Stimulated activated memory B cell treated with anti-CD40 and anti-IgM and Interleukin-4, amounts not matched to agents 10 μg/mL and 1 μg/mL and 100 μg/mL, for 72 hours (primary cell): Measurements from ENCODE around the gene MNDA.

ENCODE experiments used
- ATAC-seq: fragments of 150-1000 bp; cut with Tn5 transposase; 2 replicates; pipeline ENCODE4 v1.10.0; 2021
- H3K27ac Mint-ChIP-seq: one replicate; pipeline ENCODE4 v1.8.0; 2022; ENCODE audit warnings: mild to moderate bottlenecking, mixed read lengths
- H3K27me3 Mint-ChIP-seq: one replicate; pipeline ENCODE4 v1.8.0; 2022; ENCODE audit warnings: mixed read lengths
- H3K36me3 Mint-ChIP-seq: one replicate; pipeline ENCODE4 v1.8.0; 2022; ENCODE audit warnings: mixed read lengths
- H3K4me1 Mint-ChIP-seq: one replicate; pipeline ENCODE4 v1.8.0; 2022; ENCODE audit warnings: mixed read lengths
- H3K4me3 Mint-ChIP-seq: one replicate; pipeline ENCODE4 v1.8.0; 2022; ENCODE audit warnings: mild to moderate bottlenecking, moderate library complexity, mixed read lengths
- H3K9me3 Mint-ChIP-seq: one replicate; pipeline ENCODE4 v1.8.0; 2022; ENCODE audit warnings: mixed read lengths

MNDA gene

DNA sequence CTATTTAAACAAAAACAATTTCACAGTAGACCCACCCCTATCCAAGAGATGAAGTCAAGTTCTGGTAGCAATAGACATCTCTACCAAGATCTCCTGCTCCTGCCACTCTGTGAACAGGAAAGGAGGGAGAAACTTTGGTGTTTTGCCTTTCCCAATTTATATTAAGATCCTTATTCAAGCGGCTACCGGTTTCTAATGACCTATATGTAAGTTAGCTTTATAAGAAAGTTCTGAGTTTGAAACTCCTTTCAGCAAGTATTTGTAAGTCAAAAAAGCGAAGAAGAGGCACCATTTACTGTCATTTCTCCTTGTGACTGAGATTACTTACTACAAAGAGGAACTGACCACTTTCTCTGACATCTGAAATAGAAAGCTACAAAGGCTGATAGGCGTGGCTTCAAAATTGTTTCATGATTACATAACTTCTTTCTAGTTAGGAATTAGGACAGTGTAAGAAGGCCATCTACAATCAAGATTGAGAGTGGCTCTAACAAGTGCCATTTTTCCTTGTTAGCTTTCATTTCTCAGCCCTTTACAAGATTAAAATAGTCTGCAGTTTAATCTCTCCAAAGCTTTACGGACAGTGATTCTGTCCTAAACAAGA lies at the start of gene MNDA:
Gene MNDA, plus strand, starts transcription at position 448 of the 604 bp plus-strand sequence. CDS start 10,803 bp downstream, outside the sequence.
- peaks cover 30% of the 10 kb centered on the region for H3K4me1 Mint-ChIP-seq
- peaks cover 22% of the 10 kb centered on the region for H3K36me3 Mint-ChIP-seq
- peaks cover 23% of the 10 kb centered on the region for H3K9me3 Mint-ChIP-seq
- peak within 1 kb of the TSS; percentile 68 for H3K4me3 Mint-ChIP-seq
- peak; percentile 94 for ATAC-seq
- no peaks in the 10 kb centered on the region for H3K27me3 Mint-ChIP-seq
- H3K27ac Mint-ChIP-seq, result peak within 1 kb of the TSS; percentile 85

DNA sequence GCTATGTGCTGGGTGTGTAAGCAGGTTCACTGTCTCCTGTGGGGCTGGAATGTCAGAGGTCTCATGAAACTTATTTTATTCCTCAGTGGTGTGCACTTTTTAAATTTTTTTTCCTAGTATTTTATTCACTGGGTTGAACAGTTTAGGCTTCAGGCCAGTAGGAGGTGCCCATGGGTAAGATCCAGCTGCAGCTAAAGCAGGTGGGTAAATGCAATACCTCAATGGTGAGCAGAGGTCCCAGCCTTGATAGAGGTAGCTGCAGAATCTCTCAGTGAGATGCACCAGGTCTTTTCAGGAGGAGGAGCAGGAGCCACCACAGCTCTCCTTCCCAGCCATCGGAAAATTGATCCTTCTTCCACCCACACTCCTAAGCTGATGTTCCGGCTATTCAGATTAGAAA lies 37.5 kb upstream of the MNDA start:
- Mint-ChIP-seq H3K27ac (no peak overlapping the region), H3K4me3 (no peak overlapping the region), H3K4me1 (no peaks in the 10 kb centered on the region), H3K27me3 (no peaks in the 10 kb centered on the region), H3K36me3 (no peaks in the 10 kb centered on the region), H3K9me3 (peaks cover 2% of the 10 kb centered on the region)
- no peak for ATAC-seq

DNA sequence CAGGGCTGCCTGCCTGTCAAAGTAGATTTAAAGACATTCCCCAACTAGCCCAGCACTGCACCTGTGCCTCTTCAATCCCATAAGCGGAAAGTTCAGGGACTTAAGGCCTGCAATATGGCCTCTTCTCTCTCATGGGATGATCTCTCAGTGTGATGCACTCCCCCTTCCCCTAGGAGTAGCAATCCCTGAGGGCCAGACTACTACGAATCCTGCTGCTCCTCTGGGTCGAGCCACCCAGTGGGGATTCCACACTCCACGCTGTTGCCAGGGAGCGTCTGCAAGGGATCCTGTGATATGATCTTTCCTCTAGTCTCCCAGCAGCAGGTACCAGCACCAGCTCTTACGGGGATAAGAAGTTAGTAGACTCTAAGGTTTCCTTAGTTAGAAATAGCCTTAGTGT lies 36.9 kb upstream of the MNDA start:
- no peak overlapping the region for H3K4me3 Mint-ChIP-seq
- no peaks in the 10 kb centered on the region for H3K4me1 Mint-ChIP-seq
- no peak for ATAC-seq
- no peak overlapping the region for H3K27ac Mint-ChIP-seq
- H3K9me3 Mint-ChIP-seq, result no peaks in the 10 kb centered on the region
- no peaks in the 10 kb centered on the region for H3K36me3 Mint-ChIP-seq
- H3K27me3 Mint-ChIP-seq, result no peaks in the 10 kb centered on the region

DNA sequence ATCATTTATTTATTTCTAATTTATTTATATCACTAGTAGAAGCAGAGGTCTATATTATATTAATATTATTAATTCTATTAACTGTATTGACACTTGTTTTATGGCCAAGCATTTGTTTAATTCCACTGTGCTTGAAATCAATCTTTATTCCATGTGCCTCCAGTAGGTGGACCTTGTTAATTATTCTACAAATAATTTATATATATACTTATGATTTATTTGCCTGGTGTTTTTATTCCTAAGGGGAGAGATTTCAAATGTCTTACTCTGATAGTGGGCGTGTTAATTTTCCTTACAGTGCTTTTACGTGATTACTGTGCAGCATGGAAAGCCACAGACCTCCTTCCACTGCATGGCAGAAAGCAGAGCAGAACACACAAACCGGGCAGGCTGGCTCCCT lies 32.6 kb upstream of the MNDA start:
- H3K9me3 Mint-ChIP-seq, result no peaks in the 10 kb centered on the region
- H3K27ac Mint-ChIP-seq, result no peak overlapping the region
- H3K27me3 Mint-ChIP-seq, result no peaks in the 10 kb centered on the region
- H3K4me1 Mint-ChIP-seq, result peaks cover 5% of the 10 kb centered on the region
- no peak for ATAC-seq
- no peak overlapping the region for H3K4me3 Mint-ChIP-seq
- H3K36me3 Mint-ChIP-seq, result no peaks in the 10 kb centered on the region

DNA sequence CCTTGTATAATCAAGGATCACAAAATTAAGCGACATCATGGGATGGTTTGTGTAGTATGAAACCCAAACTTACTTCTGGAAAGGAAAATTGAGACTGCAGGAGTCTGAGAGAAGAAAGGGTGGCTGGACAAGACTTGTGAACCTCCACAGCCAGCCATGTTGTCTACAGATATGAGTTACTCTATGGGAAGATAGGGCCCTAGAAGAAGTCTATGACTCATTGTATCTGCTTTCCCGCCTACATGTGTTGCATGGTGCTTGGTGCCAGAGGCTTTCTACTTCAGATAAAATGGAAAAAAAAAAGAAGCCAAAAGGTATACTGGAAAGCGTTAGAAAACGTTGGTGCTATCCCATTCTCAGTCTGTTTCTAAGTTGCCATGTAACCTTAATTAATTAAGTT lies 31.5 kb upstream of the MNDA start:
- Mint-ChIP-seq H3K9me3 (no peaks in the 10 kb centered on the region), H3K27ac (no peak overlapping the region), H3K36me3 (no peaks in the 10 kb centered on the region), H3K4me3 (no peak overlapping the region), H3K27me3 (no peaks in the 10 kb centered on the region), H3K4me1 (peaks cover 5% of the 10 kb centered on the region)
- no peak for ATAC-seq

DNA sequence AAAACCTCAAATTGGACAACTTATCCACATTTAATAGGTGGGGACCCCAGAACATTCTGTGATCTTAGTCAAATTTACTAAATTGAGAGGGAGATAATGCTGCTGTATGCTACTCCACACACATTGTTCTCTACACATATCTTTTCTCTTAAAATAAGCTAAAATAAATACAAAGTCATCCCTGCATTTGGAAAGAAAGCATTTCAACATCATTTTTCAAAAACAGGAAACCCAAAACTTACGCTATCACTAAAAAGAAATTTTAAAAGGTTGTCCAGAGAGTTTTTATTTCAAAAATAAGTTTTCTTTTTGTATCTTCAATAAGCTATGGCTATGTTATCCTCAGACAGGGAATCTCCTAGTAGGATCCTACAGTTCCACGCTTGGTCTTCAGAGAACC lies 30.6 kb upstream of the MNDA start:
- no peak overlapping the region for H3K4me3 Mint-ChIP-seq
- H3K36me3 Mint-ChIP-seq, result no peaks in the 10 kb centered on the region
- no peaks in the 10 kb centered on the region for H3K9me3 Mint-ChIP-seq
- H3K27me3 Mint-ChIP-seq, result no peaks in the 10 kb centered on the region
- peaks cover 5% of the 10 kb centered on the region for H3K4me1 Mint-ChIP-seq
- no peak overlapping the region for H3K27ac Mint-ChIP-seq
- ATAC-seq, result no peak

DNA sequence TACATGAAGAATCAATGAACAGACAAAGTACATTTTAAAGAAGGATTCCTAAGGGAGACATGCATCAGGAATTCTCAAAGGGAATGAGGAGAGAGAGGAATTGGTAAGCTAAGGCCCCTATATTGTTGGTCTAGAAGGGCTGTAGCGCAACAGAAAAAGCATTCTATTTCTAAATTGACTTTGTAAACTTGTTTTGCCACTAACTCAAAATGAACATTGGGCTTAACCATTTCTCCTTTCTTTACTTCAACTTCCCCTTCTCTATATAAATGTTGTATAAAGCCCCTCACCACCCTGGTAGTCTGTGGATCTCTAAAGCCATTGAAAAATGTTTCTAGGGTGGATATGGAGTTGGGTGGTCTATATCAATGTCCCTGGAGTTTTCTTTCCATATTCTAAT lies 29.8 kb upstream of the MNDA start:
- Mint-ChIP-seq H3K9me3 (no peaks in the 10 kb centered on the region), H3K36me3 (no peaks in the 10 kb centered on the region), H3K4me3 (no peak overlapping the region), H3K27ac (no peak overlapping the region), H3K27me3 (no peaks in the 10 kb centered on the region), H3K4me1 (peaks cover 5% of the 10 kb centered on the region)
- ATAC-seq, result no peak

DNA sequence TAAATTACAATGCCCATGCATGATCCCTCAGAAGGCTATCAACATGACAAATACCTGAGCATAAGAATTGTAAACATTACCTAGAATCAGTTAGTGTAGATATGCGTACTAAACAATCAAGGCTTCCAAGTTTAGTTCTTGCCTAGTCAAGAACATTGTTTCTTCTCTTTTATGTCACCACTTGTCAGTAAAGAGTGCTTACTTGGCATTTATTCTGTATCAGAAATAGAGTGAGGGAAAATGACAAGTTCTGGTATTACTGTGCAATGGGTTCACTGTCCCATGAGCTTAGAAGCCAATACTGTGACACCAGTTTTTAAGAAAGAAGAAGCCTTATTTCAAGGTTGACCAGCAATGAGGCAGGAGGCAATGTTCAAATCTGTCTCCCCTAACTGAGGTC lies 27.5 kb upstream of the MNDA start:
- H3K27ac Mint-ChIP-seq, result no peak overlapping the region
- H3K36me3 Mint-ChIP-seq, result no peaks in the 10 kb centered on the region
- H3K27me3 Mint-ChIP-seq, result no peaks in the 10 kb centered on the region
- H3K9me3 Mint-ChIP-seq, result no peaks in the 10 kb centered on the region
- H3K4me1 Mint-ChIP-seq, result peaks cover 6% of the 10 kb centered on the region
- no peak for ATAC-seq
- H3K4me3 Mint-ChIP-seq, result no peak overlapping the region

DNA sequence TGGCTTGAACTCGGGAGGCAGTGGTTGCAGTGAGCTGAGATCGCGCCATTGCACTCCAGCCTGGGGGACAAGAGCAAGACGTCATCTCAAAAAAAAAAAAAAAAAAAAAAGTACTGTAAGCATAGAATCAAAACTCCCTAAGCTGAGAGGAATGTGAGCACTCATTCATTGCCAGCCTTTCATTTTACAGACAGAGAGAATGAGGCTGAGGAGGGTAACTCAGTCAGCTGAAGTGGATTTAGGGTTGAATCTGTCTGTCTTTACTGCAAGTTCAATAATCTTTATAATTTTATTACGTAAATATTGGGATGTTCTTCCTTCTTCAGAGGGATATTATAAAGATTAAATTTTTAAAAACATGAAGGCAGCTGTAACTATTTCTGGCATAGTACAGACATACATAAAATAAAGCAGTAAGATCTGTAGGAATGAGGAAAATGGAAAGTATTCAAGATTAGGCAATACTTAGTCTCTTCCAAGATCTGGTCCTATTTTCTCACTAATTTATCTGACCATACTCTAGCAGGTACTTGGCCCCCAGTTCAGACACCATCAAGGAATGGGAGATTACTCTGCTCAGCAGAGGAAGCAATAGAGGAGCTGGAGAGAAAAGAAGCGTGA lies 24.1 kb upstream of the MNDA start:
- H3K9me3 Mint-ChIP-seq, result no peaks in the 10 kb centered on the region
- H3K4me3 Mint-ChIP-seq, result no peak overlapping the region
- H3K4me1 Mint-ChIP-seq, result peaks cover 13% of the 10 kb centered on the region
- ATAC-seq, result no peak
- no peaks in the 10 kb centered on the region for H3K27me3 Mint-ChIP-seq
- no peaks in the 10 kb centered on the region for H3K36me3 Mint-ChIP-seq
- H3K27ac Mint-ChIP-seq, result no peak overlapping the region

DNA sequence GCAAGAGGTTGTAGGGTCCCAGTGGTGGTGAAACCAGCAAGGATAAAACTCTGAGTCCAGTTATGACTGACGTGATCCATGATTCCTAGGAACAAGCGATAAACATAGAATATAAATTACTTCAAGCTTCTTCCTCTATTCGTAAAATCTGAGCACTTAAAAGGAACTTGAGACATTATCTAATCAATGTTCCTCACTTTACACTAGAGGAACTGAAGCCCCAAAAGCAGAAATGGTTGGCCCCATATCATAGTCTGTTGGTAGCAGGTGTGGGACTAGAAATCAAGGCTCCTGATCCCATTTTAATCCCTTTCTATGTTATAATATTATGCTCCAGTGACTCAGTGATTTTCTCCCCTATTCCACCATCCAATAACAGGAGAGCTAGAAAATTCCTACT lies 21.9 kb upstream of the MNDA start:
- no peak for ATAC-seq
- no peaks in the 10 kb centered on the region for H3K27me3 Mint-ChIP-seq

DNA sequence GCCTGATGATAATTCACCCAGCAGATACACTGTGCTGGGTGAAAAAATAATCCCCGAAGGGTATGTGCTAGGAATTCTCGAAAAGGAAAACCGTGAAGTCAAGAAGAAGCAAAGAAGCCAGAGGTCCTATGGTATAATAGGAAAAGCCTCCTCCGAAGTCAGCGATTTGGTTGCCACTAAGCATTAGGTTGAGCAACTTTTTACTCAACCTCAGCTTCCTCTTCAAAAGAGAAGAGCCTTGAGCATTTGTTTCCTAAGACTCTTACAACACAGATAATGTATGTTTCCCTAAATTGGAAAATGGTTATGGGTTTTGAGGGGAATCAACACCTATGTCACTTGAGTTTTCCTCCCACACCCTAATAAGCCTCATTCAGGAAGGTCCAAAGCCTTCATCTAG lies 21.3 kb upstream of the MNDA start:
- Mint-ChIP-seq H3K36me3 (no peaks in the 10 kb centered on the region), H3K4me1 (peaks cover 13% of the 10 kb centered on the region), H3K9me3 (no peaks in the 10 kb centered on the region), H3K27ac (no peak overlapping the region), H3K4me3 (no peak overlapping the region), H3K27me3 (no peaks in the 10 kb centered on the region)
- no peak for ATAC-seq

More for the DNA sequence above, 21.9 kb upstream of the MNDA start:
- Mint-ChIP-seq H3K4me3 (no peak overlapping the region), H3K4me1 (peaks cover 13% of the 10 kb centered on the region), H3K27ac (no peak overlapping the region), H3K36me3 (no peaks in the 10 kb centered on the region), H3K9me3 (no peaks in the 10 kb centered on the region)

DNA sequence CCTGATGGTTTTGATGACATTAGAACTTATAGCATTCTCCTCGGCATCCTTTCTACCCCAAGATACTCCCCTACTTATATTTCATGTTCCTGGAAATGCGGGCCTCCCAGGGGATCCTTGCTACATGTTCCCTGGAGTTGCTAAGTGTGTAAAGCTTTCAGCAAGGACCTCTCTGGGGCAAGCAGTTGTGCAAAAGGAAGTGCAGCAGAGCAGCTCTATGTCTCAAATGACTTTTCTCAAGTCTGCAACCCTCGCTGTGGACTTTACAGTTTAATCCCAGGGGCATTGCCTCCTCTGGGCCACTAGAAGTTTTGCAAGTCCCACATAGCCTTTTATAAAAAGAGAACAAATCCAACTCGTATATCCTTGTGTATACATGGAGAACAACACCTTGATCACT lies 20.8 kb upstream of the MNDA start:
- ATAC-seq, result no peak
- no peak overlapping the region for H3K4me3 Mint-ChIP-seq

DNA sequence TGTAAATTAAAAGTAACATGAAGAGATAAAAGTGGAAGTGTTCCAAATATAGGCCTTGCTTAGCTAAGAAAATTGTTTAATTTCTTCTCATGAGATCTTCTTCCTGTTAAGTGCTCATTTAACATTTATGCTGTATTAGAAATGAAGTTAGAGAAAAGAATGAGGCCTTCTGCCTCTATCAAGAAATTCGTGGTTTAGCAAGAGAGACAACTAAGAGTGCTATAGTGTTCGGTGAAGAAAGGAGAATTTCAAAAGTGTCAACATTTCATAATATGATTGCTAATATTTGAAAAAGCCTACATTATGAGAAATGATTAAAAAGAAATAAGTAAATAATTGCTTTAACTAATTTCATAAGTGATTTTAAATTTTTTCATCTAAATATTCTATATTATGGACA lies 18.8 kb upstream of the MNDA start:
- Mint-ChIP-seq H3K27ac (no peak overlapping the region), H3K27me3 (no peaks in the 10 kb centered on the region), H3K9me3 (no peaks in the 10 kb centered on the region), H3K36me3 (no peaks in the 10 kb centered on the region), H3K4me1 (peaks cover 13% of the 10 kb centered on the region), H3K4me3 (no peak overlapping the region)
- ATAC-seq, result no peak

More for the DNA sequence above, 20.8 kb upstream of the MNDA start:
- Mint-ChIP-seq H3K9me3 (no peaks in the 10 kb centered on the region), H3K27ac (no peak overlapping the region), H3K36me3 (no peaks in the 10 kb centered on the region), H3K4me1 (peaks cover 13% of the 10 kb centered on the region), H3K27me3 (no peaks in the 10 kb centered on the region)

DNA sequence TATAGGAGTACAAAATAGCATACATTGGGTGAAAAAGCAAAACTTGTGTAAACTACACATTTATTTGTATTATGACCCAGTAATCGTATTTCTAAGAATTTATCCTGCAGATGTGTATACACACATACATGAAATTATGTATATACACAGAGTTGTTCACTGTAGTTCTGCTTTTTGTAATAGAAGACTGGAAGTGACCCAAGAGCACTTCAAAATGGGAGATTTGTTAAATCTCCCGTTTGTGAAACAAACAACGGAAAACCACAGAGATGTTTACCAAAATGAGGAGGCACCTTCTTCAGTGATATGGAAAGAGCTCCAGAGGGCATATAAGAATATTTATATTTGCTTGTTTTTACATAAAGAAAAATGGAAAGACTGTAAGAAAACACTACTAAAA lies 18.0 kb upstream of the MNDA start:
- H3K27me3 Mint-ChIP-seq, result no peaks in the 10 kb centered on the region
- H3K4me1 Mint-ChIP-seq, result peaks cover 13% of the 10 kb centered on the region
- no peaks in the 10 kb centered on the region for H3K9me3 Mint-ChIP-seq
- no peaks in the 10 kb centered on the region for H3K36me3 Mint-ChIP-seq
- no peak for ATAC-seq
- H3K4me3 Mint-ChIP-seq, result no peak overlapping the region
- no peak overlapping the region for H3K27ac Mint-ChIP-seq

DNA sequence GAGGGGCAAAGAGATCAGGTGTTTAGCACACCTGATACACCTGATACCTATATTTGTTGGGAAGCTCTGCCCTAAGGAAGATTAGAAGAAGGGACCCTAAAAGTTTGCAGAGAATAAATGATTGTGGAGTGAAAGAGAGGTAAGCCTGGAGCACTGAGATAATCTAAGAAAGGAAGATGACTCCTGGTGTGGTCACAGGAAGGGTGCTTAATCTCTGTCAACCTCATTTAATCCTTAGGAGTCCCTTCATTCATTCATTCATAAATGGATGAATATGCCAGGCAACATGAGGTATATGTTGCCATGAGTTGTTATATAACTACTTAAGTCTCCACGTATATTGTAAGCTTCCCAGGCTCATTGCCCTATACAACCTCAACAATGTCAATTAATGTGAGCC lies 16.2 kb upstream of the MNDA start:
- H3K27me3 Mint-ChIP-seq, result no peaks in the 10 kb centered on the region
- peaks cover 6% of the 10 kb centered on the region for H3K4me1 Mint-ChIP-seq
- H3K27ac Mint-ChIP-seq, result no peak overlapping the region
- H3K4me3 Mint-ChIP-seq, result no peak overlapping the region
- no peak for ATAC-seq
- H3K9me3 Mint-ChIP-seq, result no peaks in the 10 kb centered on the region
- no peaks in the 10 kb centered on the region for H3K36me3 Mint-ChIP-seq

DNA sequence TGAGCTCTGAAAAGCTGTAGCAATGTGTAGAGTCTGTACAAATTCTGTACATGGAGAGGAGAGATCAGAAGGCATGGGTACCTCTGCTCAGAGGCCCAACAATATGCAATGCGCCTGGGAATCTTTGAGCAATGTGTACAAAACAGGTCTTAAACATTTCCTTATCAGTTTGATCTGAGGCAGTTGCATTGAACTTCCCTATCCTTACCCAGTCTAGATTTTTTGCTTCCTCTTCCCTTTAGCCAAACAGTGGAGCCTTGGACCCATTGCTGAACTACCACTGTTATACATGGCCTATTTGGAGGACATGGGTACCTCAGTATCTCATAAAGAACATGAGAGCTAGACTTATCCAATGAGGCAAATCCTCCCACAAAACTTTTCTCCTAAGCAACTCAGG lies 12.6 kb upstream of the MNDA start:
- no peaks in the 10 kb centered on the region for H3K36me3 Mint-ChIP-seq
- H3K4me1 Mint-ChIP-seq, result no peaks in the 10 kb centered on the region
- H3K27me3 Mint-ChIP-seq, result peaks cover 5% of the 10 kb centered on the region
- peaks cover 1% of the 10 kb centered on the region for H3K9me3 Mint-ChIP-seq
- no peak for ATAC-seq
- no peak overlapping the region for H3K27ac Mint-ChIP-seq
- H3K4me3 Mint-ChIP-seq, result no peak overlapping the region
